Ectodermal cell (in vitro differentiated cells): ENCODE measurements around the gene FABP6. TPM values are rescaled to one million over a fixed set of nuclear protein-coding genes. Genes with fewer than 3 reads are reported as not detected.

ENCODE experiments used
- H3K27ac ChIP-seq: 2 replicates; pipeline ENCODE4 v1.7.0; 2013; ENCODE audit warnings: mild to moderate bottlenecking, low read depth, low read length; ENCODE audit not compliant: insufficient read depth, poor library complexity, severe bottlenecking
- H3K27me3 ChIP-seq: 2 replicates; pipeline ENCODE4 v1.7.0; 2013; ENCODE audit warnings: mild to moderate bottlenecking, low read length; ENCODE audit not compliant: insufficient read depth, control insufficient read depth, poor library complexity, severe bottlenecking
- H3K36me3 ChIP-seq: one replicate; pipeline ENCODE4 v1.7.0; 2013; ENCODE audit warnings: low read length; ENCODE audit not compliant: control insufficient read depth, insufficient read depth
- H3K4me1 ChIP-seq: one replicate; pipeline ENCODE4 v1.7.0; 2013; ENCODE audit warnings: low read length; ENCODE audit not compliant: control insufficient read depth, insufficient read depth
- H3K4me3 ChIP-seq: 2 replicates; pipeline ENCODE4 v1.7.0; 2013; ENCODE audit warnings: low read depth, low read length, control low read depth; ENCODE audit not compliant: insufficient read depth
- H3K9me3 ChIP-seq: 2 replicates; pipeline ENCODE4 v1.7.0; 2013; ENCODE audit warnings: mild to moderate bottlenecking, low read length, moderate library complexity; ENCODE audit not compliant: control insufficient read depth
- WGBS, 2 experiments: methylation state at CpG; one replicate each; pipeline ENCODE4 v1.1.7; 2013; ENCODE audit warnings: missing lambda C conversion rate in 2 of 2; 5-methylcytosine and 5-hydroxymethylcytosine counted together
- polyA plus RNA-seq, 4 experiments: library from polyadenylated mRNA; stranded (reverse); fragments of 50-300 nt; gene quantifications; one replicate each; pipeline ENCODE4 v1.2.3, GENCODE V29; 2013

Gene FABP6
- 2.2 TPM for polyA plus RNA-seq (2013, experiment 1 of 4)
- 1.1 TPM for polyA plus RNA-seq (2013, experiment 2 of 4)
- 1.1 TPM for polyA plus RNA-seq (2013, experiment 3 of 4)
- 1.0 TPM for polyA plus RNA-seq (2013, experiment 4 of 4)

- H3K4me1 ChIP-seq, result no peaks in the 10 kb centered on the region
- H3K4me3 ChIP-seq, result no peak within 1 kb of the TSS
- 94 to 95% methylated on average over 7 of the region's 7 CpGs for WGBS, 2 experiments
- H3K27ac ChIP-seq, result no peak within 1 kb of the TSS
- H3K36me3 ChIP-seq, result no peaks in the 10 kb centered on the region
- no peaks in the 10 kb centered on the region for H3K9me3 ChIP-seq
- H3K27me3 ChIP-seq, result no peaks in the 10 kb centered on the region
Observed at GRCh38 chr5:160229190-160229742, at the start of gene FABP6. Gene FABP6, plus strand, starts transcription at chr5:160229506. Its CDS starts 52 bp downstream, at chr5:160229558.

- Histone ChIP-seq H3K9me3 (no peaks in the 10 kb centered on the region), H3K36me3 (no peaks in the 10 kb centered on the region), H3K27me3 (no peaks in the 10 kb centered on the region), H3K4me3 (no peak overlapping the region), H3K4me1 (no peaks in the 10 kb centered on the region), H3K27ac (no peak overlapping the region)
- 91 to 95% methylated on average over 3 of the region's 3 CpGs for WGBS, 2 experiments
Observed at GRCh38 chr5:160180931-160181330, 48.4 kb upstream of the FABP6 start.

GRCh38 chr5:160181965-160182622 is 47.2 kb upstream of the FABP6 start:
- H3K27me3 ChIP-seq, result no peaks in the 10 kb centered on the region
- no peaks in the 10 kb centered on the region for H3K4me1 ChIP-seq
- H3K9me3 ChIP-seq, result no peaks in the 10 kb centered on the region
- no peak overlapping the region for H3K27ac ChIP-seq
- no peaks in the 10 kb centered on the region for H3K36me3 ChIP-seq
- no peak overlapping the region for H3K4me3 ChIP-seq
- 92 to 93% methylated on average over 9 of the region's 9 CpGs for WGBS, 2 experiments

- Histone ChIP-seq H3K36me3 (no peaks in the 10 kb centered on the region), H3K4me1 (no peaks in the 10 kb centered on the region), H3K9me3 (no peaks in the 10 kb centered on the region), H3K4me3 (no peak overlapping the region), H3K27ac (no peak overlapping the region), H3K27me3 (no peaks in the 10 kb centered on the region)
- WGBS, 2 experiments, result 87 to 88% methylated on average over 2 of the region's 2 CpGs
Observed at GRCh38 chr5:160183075-160183474, 46.2 kb upstream of the FABP6 start.

GRCh38 chr5:160185626-160186360 is 43.5 kb upstream of the FABP6 start:
- no peaks in the 10 kb centered on the region for H3K36me3 ChIP-seq
- H3K4me3 ChIP-seq, result no peak overlapping the region
- no peaks in the 10 kb centered on the region for H3K9me3 ChIP-seq
- no peaks in the 10 kb centered on the region for H3K27me3 ChIP-seq
- no peak overlapping the region for H3K27ac ChIP-seq
- H3K4me1 ChIP-seq, result no peaks in the 10 kb centered on the region
- WGBS, 2 experiments, result 71 to 81% methylated on average over 3 of the region's 3 CpGs

- Histone ChIP-seq H3K36me3 (no peaks in the 10 kb centered on the region), H3K27ac (no peak overlapping the region), H3K9me3 (no peaks in the 10 kb centered on the region), H3K27me3 (no peaks in the 10 kb centered on the region), H3K4me3 (no peak overlapping the region), H3K4me1 (no peaks in the 10 kb centered on the region)
- 84 to 92% methylated on average over 5 of the region's 5 CpGs for WGBS, 2 experiments
Observed at GRCh38 chr5:160186480-160186879, 42.8 kb upstream of the FABP6 start.

GRCh38 chr5:160187091-160187490 is 42.2 kb upstream of the FABP6 start:
- Histone ChIP-seq H3K36me3 (no peaks in the 10 kb centered on the region), H3K27me3 (no peaks in the 10 kb centered on the region), H3K9me3 (no peaks in the 10 kb centered on the region), H3K27ac (no peak overlapping the region), H3K4me1 (no peaks in the 10 kb centered on the region), H3K4me3 (no peak overlapping the region)
- WGBS, 2 experiments, result 91 to 94% methylated on average over 5 of the region's 5 CpGs

- no peaks in the 10 kb centered on the region for H3K9me3 ChIP-seq
- H3K27me3 ChIP-seq, result no peaks in the 10 kb centered on the region
- H3K36me3 ChIP-seq, result no peaks in the 10 kb centered on the region
- H3K4me1 ChIP-seq, result no peaks in the 10 kb centered on the region
- 30 to 37% methylated on average over 40 of the region's 40 CpGs for WGBS, 2 experiments
- no peak overlapping the region for H3K27ac ChIP-seq
- no peak overlapping the region for H3K4me3 ChIP-seq
Observed at GRCh38 chr5:160188141-160189015, 40.9 kb upstream of the FABP6 start.

GRCh38 chr5:160192424-160192823 is 36.9 kb upstream of the FABP6 start:
- Histone ChIP-seq H3K4me3 (no peak overlapping the region), H3K27me3 (no peaks in the 10 kb centered on the region), H3K36me3 (no peaks in the 10 kb centered on the region), H3K27ac (no peak overlapping the region), H3K4me1 (peaks cover under 1% of the 10 kb centered on the region), H3K9me3 (no peaks in the 10 kb centered on the region)
- 95 to 97% methylated on average over 7 of the region's 7 CpGs for WGBS, 2 experiments
